OCI-LY1 (cell line): ENCODE results near the gene TTC9C.

ENCODE experiments used
- EZH2 ChIP-seq: fragments of 200-600 bp; sonication (generic), shearing (Covaris generic); IDR thresholded peaks from 2 replicates; pipeline ENCODE4 v1.8.0; 2017; ENCODE audit warnings: borderline replicate concordance, mixed run types, mild to moderate bottlenecking, antibody characterized with exemption, low read length, moderate library complexity, mixed read lengths
- TF ChIP-seq, protein P1 (sequence below): fragments of 200-600 bp; sonication (generic), shearing (Covaris generic); IDR thresholded peaks from 2 replicates; pipeline ENCODE4 v1.5.1; 2017; ENCODE audit warnings: mild to moderate bottlenecking, antibody characterized with exemption, low read length, moderate library complexity, mixed read lengths

- TF ChIP-seq, protein P1, sequence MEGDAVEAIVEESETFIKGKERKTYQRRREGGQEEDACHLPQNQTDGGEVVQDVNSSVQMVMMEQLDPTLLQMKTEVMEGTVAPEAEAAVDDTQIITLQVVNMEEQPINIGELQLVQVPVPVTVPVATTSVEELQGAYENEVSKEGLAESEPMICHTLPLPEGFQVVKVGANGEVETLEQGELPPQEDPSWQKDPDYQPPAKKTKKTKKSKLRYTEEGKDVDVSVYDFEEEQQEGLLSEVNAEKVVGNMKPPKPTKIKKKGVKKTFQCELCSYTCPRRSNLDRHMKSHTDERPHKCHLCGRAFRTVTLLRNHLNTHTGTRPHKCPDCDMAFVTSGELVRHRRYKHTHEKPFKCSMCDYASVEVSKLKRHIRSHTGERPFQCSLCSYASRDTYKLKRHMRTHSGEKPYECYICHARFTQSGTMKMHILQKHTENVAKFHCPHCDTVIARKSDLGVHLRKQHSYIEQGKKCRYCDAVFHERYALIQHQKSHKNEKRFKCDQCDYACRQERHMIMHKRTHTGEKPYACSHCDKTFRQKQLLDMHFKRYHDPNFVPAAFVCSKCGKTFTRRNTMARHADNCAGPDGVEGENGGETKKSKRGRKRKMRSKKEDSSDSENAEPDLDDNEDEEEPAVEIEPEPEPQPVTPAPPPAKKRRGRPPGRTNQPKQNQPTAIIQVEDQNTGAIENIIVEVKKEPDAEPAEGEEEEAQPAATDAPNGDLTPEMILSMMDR = no peak
- TF ChIP-seq EZH2 = no peak
These were observed 47.4 kb downstream of the TTC9C start for GRCh38 chr11:62775646-62776045.
